Right atrium auricular region (tissue), 2 donors: ENCODE measurements around the gene REST. TPM values are rescaled to one million over a fixed set of nuclear protein-coding genes. Genes with fewer than 3 reads are reported as not detected.
"Not testable (repeated sequence)": the region's sequence is repeated elsewhere in the genome, so short reads cannot be mapped to it uniquely, and the experiment has no call there.

ENCODE experiments used
- DNase-seq: peaks from one replicate; pipeline ENCODE4 v3.0.0-alpha.2; 2019; ENCODE audit warnings: low spot score
- H3K27ac ChIP-seq, 2 donors: fragments of 200-600 bp; sonication (generic); 1 replicate in 1 of 2; 2 replicates in 1 of 2; pipeline ENCODE4 v1.5.1; 2016 to 2019
- H3K27me3 ChIP-seq, 2 donors: fragments of 200-600 bp; sonication (generic); one replicate each; pipeline versions ENCODE4 v1.5.1 to v1.6.0; 2017 to 2019
- H3K36me3 ChIP-seq: fragments of 200-600 bp; sonication (generic); one replicate; pipeline ENCODE4 v1.5.1; 2016
- H3K4me1 ChIP-seq, 2 donors: fragments of 200-600 bp; sonication (generic); one replicate each; pipeline versions ENCODE4 v1.5.1 to v1.6.0; 2017 to 2019
- H3K4me3 ChIP-seq, 2 donors: fragments of 200-600 bp; sonication (generic); 1 replicate in 1 of 2; 2 replicates in 1 of 2; pipeline ENCODE4 v1.5.1; 2017 to 2019; ENCODE audit warnings: mild to moderate bottlenecking in 1 of 2, moderate library complexity in 1 of 2
- H3K9me3 ChIP-seq, 2 donors: fragments of 200-600 bp; sonication (generic); one replicate each; pipeline ENCODE4 v1.5.1; 2019
- CTCF ChIP-seq, 2 donors: fragments of 200-600 bp; sonication (generic); IDR thresholded peaks; one replicate each; pipeline ENCODE4 v1.5.1; 2019; ENCODE audit warnings: antibody characterized with exemption in 2 of 2
- total RNA-seq, 2 donors: library from RNA; depleted of rRNA; stranded (reverse); fragments of >200 nt; gene quantifications; one replicate each; pipeline ENCODE4 v1.1.0, GENCODE V29; 2016

Gene REST
- total RNA-seq, 2 donors from 2014 or later: 25.4 to 27.8 TPM

DNA sequence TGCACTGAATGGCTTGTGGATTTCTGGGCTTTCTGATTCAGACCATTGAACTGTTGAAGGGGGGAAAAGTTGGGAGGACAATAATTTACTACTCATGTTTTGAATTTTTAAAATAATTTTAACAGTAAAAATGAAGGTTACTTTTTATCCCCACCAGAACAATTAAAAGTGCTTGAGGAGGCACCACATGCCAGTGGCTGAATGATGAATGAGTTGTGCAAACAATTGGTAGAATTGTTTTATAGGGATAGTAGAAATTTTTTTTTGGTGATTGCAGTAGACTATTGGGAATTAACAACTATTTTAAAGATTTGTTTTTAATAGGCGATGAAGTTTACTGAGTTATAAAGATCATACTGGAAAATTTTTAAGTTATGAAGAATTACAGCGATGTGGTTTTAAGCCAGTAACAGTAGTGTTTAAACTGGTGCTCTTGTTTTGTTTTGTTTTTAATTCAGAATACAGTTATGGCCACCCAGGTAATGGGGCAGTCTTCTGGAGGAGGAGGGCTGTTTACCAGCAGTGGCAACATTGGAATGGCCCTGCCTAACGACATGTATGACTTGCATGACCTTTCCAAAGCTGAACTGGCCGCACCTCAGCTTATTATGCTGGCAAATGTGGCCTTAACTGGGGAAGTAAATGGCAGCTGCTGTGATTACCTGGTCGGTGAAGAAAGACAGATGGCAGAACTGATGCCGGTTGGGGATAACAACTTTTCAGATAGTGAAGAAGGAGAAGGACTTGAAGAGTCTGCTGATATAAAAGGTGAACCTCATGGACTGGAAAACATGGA, 2.7 kb downstream of the REST start:
- peak overlapping the region in 1 of 2 donors; percentile 98 for H3K27ac ChIP-seq
- peaks cover 0 to 35% of the 10 kb centered on the region in 2 donors for H3K4me1 ChIP-seq
- no peak for TF ChIP-seq CTCF (IDR thresholded peaks at IDR 0.05)
- no peaks in the 10 kb centered on the region for H3K27me3 ChIP-seq
- no peaks in the 10 kb centered on the region for H3K9me3 ChIP-seq
- no peaks in the 10 kb centered on the region for H3K36me3 ChIP-seq
- DNase-seq: no peak
- H3K4me3 ChIP-seq: no peak overlapping the region

DNA sequence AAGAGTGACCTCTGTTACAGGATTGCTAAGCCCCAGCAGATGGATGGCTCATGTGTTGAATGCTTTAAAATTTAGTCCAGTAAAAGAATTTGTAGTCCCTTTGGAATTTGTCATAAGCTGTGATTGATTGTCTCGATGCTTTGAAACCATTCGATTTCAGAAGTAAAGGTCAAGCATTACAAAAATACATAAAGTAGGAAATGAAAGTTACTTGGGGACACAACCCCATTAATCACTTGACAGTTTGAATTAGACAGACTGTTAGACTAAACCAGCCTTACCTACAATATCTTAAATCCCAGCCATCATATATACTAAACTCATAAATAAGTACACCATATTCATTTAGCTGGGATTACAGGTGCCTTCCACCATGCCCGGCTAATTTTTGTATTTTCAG, 6.6 kb downstream of the REST start:
- no peak for DNase-seq
- Histone ChIP-seq H3K27ac (no peak overlapping the region), H3K4me1 (peaks cover 0 to 38% of the 10 kb centered on the region in 2 donors), H3K9me3 (no peaks in the 10 kb centered on the region), H3K36me3 (peaks cover 6% of the 10 kb centered on the region), H3K4me3 (no peak overlapping the region), H3K27me3 (no peaks in the 10 kb centered on the region)
- no peak for TF ChIP-seq CTCF (IDR thresholded peaks at IDR 0.05)

- not testable (repeated sequence) for DNase-seq, H3K27me3 ChIP-seq, H3K4me3 ChIP-seq, H3K9me3 ChIP-seq, H3K36me3 ChIP-seq, H3K27ac ChIP-seq
- H3K4me1 ChIP-seq: peaks cover 0 to 34% of the 10 kb centered on the region in 2 donors
Measured at GRCh38 chr4:56914977-56915376, 7.3 kb downstream of the REST start.

- Histone ChIP-seq H3K36me3 (peaks cover 40% of the 10 kb centered on the region), H3K27ac (no peak overlapping the region), H3K4me3 (no peak overlapping the region), H3K27me3 (no peaks in the 10 kb centered on the region), H3K9me3 (no peaks in the 10 kb centered on the region), H3K4me1 (no peaks in the 10 kb centered on the region)
- no peak for DNase-seq
- TF ChIP-seq CTCF (IDR thresholded peaks at IDR 0.05): no peak
Measured at GRCh38 chr4:56927196-56927595, 19.5 kb downstream of the REST start.

DNA sequence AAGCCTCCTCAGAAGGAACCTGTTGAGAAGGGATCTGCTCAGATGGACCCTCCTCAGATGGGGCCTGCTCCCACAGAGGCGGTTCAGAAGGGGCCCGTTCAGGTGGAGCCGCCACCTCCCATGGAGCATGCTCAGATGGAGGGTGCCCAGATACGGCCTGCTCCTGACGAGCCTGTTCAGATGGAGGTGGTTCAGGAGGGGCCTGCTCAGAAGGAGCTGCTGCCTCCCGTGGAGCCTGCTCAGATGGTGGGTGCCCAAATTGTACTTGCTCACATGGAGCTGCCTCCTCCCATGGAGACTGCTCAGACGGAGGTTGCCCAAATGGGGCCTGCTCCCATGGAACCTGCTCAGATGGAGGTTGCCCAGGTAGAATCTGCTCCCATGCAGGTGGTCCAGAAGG, 22.9 kb downstream of the REST start:
- H3K9me3 ChIP-seq: no peaks in the 10 kb centered on the region
- peaks cover 39% of the 10 kb centered on the region for H3K36me3 ChIP-seq
- H3K27ac ChIP-seq: no peak overlapping the region
- H3K4me1 ChIP-seq: no peaks in the 10 kb centered on the region
- H3K27me3 ChIP-seq: no peaks in the 10 kb centered on the region
- no peak overlapping the region for H3K4me3 ChIP-seq
- no peak for TF ChIP-seq CTCF (IDR thresholded peaks at IDR 0.05)
- no peak for DNase-seq

GRCh38 chr4:56931924-56932323, 24.2 kb downstream of the REST start:
- peaks cover 31% of the 10 kb centered on the region for H3K36me3 ChIP-seq
- H3K4me1 ChIP-seq: no peaks in the 10 kb centered on the region
- H3K27ac ChIP-seq: no peak overlapping the region
- H3K9me3 ChIP-seq: no peaks in the 10 kb centered on the region
- no peak overlapping the region for H3K4me3 ChIP-seq
- H3K27me3 ChIP-seq: no peaks in the 10 kb centered on the region
- DNase-seq: no peak
- TF ChIP-seq CTCF (IDR thresholded peaks at IDR 0.05): no peak
